ENCODE measurements around the gene PTCH2.

The PTCH2 gene

GRCh38 chr1:44784094-44785028 is 58.7 kb downstream of the PTCH2 start:
- DNase-seq (ENCODE audit: low read depth in 2 of 2, low spot score in 1 of 2) = no peak

GRCh38 chr1:44783697-44784093 is 59.4 kb downstream of the PTCH2 start:
- no peak for DNase-seq (ENCODE audit: low read depth in 2 of 2, low spot score in 1 of 2)

GRCh38 chr1:44780583-44781121 is 62.4 kb downstream of the PTCH2 start:
- no peak for DNase-seq (ENCODE audit: low read depth in 2 of 2, low spot score in 1 of 2)

GRCh38 chr1:44778705-44779576 is 64.1 kb downstream of the PTCH2 start:
- no peak for DNase-seq (ENCODE audit: low read depth in 2 of 2, low spot score in 1 of 2)

- DNase-seq (ENCODE audit: low read depth in 2 of 2, low spot score in 1 of 2) = no peak
These were observed 65.0 kb downstream of the PTCH2 start for GRCh38 chr1:44777969-44778635.

GRCh38 chr1:44777547-44777946 is 65.5 kb downstream of the PTCH2 start:
- DNase-seq (ENCODE audit: low read depth in 2 of 2, low spot score in 1 of 2) = no peak

GRCh38 chr1:44776730-44777068 is 66.4 kb downstream of the PTCH2 start:
- DNase-seq (ENCODE audit: low read depth in 2 of 2, low spot score in 1 of 2) = no peak

- peak; percentile 30 to 41 for DNase-seq (ENCODE audit: low read depth in 2 of 2, low spot score in 1 of 2)
These were observed 66.9 kb downstream of the PTCH2 start for GRCh38 chr1:44775930-44776729.

- peak; percentile 83 for DNase-seq (ENCODE audit: low read depth in 2 of 2, low spot score in 1 of 2)
These were observed 67.7 kb downstream of the PTCH2 start, which contains the start of gene RPS8 for GRCh38 chr1:44775078-44775929. Gene RPS8 (plus strand): TSS chr1:44775540. CDS start chr1:44775597, 57 bp downstream.
